Stimulated activated CD4-positive, alpha-beta T cell treated with anti-CD3 and anti-CD28 coated beads, Interleukin-1b, Interleukin-23, amount 100 ng/mL, for 4 hours (primary cell): Measurements from ENCODE around the gene AMIGO2.

ENCODE experiments used
- DNase-seq, 2 donors: peaks; one replicate each; pipeline ENCODE4 v3.0.0-alpha.2; 2020; ENCODE audit warnings: low read depth in 2 of 2

AMIGO2 gene

GRCh38 chr12:47097276-47097896, 17.6 kb upstream of the AMIGO2 start:
- no peak for DNase-seq

DNA sequence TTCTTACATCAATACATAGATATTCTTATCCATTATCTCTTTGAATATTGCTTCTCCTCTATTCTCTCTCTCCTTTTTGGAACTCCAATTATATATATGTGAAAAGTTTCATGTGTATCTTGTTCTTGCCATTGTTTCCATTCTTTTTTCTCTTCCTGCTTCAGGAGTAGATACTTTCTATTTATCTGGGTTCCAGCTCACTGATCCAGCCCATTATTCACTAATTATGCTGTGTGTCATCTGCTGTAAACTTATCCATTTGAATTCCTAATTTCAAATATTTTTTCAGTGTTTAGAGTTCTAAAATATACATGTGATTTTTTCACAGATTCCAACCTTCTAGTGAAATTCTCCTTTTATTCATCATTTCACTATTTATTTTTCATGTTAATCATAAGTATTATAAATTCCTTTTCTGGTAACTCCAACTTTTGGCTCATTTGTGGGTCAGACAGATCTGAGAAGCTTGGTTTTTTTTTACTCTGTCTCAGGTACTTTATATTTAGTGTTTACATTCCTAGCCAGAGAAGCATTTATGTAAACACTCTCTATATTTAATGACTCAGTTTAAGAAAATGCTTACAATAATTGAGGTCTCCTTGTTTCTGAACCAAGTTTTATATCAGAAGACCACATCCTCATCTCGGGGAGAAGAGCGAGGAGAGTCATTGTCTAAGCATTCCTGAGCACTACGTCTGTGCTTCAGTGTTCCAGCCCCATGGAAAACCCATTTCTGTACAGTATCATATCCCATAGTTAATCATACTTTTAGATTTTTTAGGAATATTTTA, 15.9 kb upstream of the AMIGO2 start:
- no peak for DNase-seq

GRCh38 chr12:47094804-47095203, 15.0 kb upstream of the AMIGO2 start:
- DNase-seq: no peak

GRCh38 chr12:47091009-47091408, 11.2 kb upstream of the AMIGO2 start:
- DNase-seq: no peak

- DNase-seq: no peak
Measured at GRCh38 chr12:47088021-47088944, 8.5 kb upstream of the AMIGO2 start.

- DNase-seq: no peak
Measured at GRCh38 chr12:47087088-47087688, 7.4 kb upstream of the AMIGO2 start.

GRCh38 chr12:47085815-47086252, 6.1 kb upstream of the AMIGO2 start:
- DNase-seq: no peak

DNA sequence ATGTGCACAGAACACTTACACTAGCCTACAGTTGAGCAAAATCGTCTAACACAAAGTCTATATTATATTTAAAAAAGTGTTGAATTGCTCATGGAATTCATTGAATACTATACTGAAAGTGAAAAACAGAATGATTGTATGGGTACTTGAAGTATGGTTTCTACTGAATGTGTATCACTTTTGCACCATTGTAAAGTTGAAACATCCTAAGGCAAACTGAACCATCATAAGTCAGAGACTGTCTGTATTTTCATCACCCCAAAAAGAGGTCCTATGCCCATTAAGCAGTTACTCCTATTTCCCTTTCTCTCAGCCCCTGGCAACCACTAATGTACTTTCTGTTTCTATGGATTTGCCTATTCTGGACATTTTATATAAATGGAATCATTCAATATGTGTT, 4.4 kb upstream of the AMIGO2 start:
- DNase-seq: no peak

DNA sequence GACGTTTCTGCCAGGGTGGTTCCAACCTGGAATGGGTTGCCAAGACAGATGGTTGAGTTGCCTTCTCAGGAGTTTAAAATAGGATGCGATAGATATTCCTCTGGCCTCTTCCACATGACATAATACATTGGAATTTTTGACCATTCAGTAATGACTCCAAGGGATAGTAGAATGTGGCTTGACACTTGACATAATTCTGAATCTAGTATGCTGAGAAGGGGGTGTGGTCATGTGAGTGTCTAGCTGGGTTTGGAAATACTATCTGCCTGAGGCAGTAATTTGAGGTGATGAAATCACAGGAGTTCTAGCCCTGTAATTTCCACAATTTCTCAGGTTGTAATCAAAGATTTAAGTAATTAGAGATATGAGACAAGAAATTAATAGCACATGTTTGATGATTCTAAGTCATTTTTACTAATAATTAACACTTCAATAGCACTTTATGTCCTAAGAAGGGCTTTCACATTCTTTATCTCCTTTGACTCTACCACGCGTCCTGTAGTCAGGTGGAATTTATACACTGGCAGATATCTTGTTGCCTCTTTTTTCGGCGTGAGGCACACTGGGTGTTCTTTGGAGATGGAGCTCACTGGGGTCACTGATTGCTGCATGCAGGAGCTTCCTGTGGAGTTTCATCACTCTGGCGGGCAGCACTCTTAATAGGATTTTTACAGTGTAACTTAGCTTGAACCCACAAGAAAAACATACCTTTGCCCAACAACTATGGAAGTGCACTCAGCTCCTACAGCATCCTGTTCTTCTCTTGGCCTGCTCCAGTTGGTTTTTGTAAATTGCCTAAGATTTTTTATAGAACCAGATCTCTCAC, 3.2 kb upstream of the AMIGO2 start:
- DNase-seq: no peak

DNA sequence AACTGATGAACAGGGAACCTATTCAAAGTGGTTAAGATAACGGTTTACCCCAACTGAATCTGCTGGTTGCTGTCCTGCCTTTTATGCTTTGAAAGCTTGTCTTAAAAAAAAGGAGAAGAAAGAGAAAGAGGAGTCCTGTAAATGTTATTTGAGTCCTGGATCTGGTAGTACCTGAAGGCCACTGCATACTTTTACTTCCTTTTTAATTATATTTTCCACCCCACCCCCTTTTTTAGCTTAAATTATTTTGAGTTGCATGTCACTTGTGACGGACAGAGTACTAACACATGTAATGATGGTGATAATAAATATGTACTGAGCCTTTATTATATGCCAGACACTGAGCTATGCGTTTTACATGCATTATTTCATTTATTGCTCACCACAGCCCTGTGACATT, 2.5 kb upstream of the AMIGO2 start:
- no peak for DNase-seq

- peak; percentile 40 to 44 for DNase-seq
Measured at GRCh38 chr12:47080725-47081502, 1.2 kb upstream of the AMIGO2 start.

GRCh38 chr12:47079981-47080724, 394 bp upstream of the AMIGO2 start:
- DNase-seq: peak in 1 of 2 donors; percentile 44

DNA sequence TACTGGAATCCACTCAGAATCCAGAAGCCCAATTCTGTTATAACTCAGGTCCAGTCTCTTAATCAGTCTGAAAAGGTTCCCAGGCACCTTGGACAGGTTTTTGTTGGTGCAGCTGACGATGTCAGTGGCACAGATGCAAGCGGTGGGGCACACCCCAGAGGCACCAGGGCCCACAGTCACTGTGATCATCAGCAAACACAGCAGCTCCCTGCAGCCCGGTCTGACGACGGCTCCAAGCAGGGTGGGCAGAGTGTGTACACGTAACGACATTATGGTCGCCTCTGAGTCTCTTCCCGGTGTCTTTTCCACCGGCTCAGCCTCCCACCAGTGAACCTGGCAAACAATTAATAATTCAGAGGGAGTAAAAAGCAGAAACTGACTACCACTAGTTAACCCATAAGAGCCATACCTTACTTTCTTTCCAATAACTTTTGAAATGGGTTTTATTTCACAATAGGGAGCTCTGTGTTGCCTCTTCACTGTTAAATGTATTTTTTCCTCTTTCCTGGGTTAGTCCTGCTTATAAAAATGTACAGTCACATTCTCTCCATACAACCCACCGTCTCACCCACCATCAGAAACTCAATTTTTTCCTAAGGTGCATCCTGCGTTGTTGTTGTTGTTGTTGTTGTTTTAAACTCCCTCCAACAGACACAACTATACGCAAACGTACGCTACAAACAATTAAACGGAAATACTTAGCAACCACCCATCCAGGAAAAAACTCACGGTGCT, 859 bp downstream of the AMIGO2 start:
- peak in 1 of 2 donors; percentile 22 for DNase-seq

DNA sequence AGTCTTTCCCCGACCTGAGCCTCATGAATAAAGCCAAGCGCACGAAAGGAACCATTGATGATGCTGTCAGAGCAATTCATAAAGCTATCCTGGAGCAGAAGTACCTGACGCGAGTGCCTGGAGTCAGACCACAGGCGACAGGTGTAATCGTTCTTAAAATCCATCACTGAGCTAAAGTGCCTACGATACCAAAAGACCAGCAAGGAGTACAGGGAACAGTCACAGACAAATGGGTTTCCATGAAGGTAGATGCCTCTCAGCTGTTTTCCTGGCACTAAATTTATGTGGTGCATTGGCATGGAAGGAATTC, 1.7 kb downstream of the AMIGO2 start:
- no peak for DNase-seq

DNA sequence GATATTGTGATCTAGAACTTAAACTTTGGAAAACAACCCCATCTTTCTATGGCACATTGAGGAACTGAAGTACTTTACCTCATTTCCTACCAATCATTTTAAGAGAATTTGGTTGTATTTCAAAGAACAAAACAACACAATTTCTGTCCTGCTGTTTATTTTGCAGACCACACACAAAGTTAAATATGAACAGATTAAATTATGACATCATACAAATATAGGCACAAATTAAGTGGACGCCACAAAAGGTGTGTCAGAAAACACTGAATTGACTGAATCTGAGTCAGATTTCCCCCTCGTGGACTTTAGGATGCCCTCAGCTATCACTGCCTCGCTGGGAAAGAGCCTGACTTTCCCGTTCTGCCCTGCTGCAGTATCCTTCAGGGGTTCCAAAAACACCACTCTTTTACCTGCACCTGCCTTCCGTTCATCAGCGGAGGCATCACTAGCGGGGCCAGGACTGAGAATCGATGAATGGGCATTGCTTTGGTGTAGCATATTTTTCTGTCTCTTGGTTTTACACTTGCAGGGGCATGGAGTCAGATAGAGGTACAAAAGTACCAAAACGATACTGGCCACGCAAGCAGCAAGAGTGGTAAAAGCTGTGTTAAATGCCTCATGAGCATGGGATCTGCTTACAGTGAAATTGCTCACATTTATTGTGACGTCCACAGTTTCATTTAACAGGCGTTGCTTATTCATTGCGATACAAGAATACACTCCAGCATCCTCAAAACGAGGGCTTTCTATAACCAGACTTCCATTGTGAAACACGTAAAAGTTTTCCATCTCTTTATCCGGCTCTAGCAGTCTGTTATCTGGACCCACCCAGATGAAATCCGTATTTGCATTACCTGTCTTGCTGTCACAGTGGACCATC, 2.3 kb downstream of the AMIGO2 start:
- no peak for DNase-seq

DNA sequence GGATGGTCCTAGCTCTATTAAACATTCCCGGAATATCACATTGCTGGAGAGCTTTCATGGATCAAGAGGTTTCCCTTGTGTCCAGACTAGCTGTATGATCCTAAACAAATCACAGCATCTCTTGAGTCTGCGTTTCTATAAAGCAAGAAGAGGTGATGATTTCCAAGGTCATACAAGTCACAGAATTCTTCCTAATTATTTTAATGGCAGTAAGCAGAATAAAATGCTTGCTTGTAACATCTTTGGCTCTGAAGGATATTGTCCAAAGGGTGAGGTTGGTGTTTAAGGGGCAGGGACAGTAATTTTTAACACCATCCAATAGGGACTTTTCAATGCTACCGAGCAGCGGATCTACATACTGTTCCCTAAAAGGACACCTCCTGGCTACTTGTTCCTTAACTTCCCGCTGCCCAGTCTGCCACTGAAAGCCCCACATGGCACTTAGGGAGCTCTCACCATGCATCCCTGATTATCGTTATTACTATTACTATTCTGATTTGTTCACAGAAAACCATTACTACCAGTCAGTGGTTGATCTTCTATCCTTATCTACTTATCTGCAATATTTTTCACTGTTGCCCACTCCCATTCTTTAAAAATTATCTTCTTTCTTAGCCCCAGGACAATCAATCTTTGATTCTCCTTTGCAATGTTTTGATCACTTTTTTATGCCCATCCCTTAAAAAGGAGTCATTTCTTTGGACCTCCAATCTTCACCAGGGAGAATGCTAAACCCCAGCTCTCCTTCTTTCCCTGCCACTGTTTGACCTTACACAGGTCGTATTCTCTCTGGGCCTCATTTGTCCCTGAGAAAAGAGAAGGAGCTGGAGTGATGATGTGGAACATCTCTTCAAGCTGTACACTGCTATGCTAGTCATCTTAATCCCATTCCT, 4.3 kb downstream of the AMIGO2 start:
- DNase-seq: no peak

GRCh38 chr12:47074757-47075156, 5.0 kb downstream of the AMIGO2 start:
- no peak for DNase-seq
